SKM-1 treated with dmso at 0.1 percent for 144 hours (cell line): Measurements from ENCODE around the gene CLIP2.
"Not testable (repeated sequence)": the region's sequence is repeated elsewhere in the genome, so short reads cannot be mapped to it uniquely, and the experiment has no call there.

Experiments
- DNase-seq: peaks from one replicate; lab custom pipeline; 2025; ENCODE audit not compliant: unreplicated experiment; lab: John Stamatoyannopoulos, UW

The CLIP2 gene

DNA sequence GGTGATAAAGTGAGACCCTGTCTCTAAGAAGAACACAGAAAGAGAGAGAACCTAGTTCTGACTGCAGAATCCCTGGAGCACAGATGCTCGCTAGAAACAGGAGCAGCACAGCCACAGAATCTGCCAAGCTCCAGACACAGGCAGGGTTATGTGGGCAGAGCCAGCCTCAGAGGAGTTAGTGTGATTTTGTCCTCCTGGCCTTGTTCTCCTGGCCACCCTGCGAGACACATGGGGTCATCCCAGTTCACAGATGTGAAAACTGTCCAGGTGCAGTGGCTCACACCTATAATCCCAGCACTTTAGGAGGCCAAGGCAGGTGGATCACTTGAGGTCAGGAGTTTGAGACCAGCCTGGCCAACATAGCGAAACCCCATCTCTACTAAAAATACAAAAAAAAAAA, 113.5 kb downstream of the CLIP2 start:
- not testable (repeated sequence) for DNase-seq

DNA sequence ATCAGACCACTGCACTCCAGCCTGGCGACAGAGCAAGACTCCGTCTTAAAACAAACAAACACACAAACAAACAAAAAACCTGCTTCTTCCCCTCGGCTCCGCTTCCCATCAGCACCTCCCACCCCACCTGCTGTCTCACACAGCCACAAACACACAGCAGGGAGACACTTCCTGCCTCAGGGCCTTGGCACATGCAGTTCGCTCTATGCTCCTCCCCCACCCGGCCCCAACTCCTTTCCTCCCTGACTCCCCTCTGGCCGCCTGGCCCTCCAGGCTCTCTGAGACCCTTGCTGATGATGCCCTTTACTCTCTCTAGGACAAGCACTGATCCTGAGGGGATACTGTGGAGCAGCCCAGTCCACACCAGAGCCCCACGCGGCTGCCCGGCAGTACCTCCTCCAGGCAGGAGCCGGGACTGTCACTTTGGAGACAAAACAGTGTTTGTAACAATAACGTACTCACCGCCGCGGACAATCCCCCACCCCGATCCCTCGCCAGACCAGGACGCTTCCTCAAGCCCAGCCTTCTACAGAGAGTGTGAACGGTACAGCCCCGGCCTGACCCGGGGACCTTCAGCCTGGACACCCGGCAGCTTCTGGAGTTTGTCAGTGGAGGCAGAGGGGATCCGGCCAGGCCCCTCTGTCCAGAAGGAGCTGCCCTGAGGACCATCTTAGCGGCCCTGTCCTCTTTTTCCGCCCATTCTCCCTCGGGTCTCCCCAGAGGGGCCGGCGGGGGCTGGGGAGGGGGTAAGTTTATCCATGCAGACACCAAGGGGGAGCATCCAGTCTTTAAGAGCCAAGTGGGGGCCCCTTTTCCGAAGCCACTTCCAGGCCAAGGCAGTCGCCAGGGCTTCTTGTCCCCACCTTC, 114.5 kb downstream of the CLIP2 start:
- no peak for DNase-seq

DNA sequence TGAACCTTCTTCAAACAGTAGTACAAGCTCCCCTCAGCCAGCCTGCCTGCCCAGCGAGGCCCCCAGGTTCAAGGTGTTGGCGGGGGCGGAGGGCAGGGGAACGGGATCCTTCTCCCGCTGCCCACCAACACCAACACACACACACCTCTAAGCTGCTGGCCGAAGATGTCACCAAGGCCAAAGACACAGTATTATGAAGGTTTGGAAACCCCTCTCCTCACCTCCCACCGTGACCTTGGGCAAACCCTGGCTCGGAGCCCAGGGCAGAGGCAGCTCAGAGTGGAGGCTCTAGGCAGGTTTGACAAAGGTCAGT, 115.1 kb downstream of the CLIP2 start:
- DNase-seq: no peak

DNA sequence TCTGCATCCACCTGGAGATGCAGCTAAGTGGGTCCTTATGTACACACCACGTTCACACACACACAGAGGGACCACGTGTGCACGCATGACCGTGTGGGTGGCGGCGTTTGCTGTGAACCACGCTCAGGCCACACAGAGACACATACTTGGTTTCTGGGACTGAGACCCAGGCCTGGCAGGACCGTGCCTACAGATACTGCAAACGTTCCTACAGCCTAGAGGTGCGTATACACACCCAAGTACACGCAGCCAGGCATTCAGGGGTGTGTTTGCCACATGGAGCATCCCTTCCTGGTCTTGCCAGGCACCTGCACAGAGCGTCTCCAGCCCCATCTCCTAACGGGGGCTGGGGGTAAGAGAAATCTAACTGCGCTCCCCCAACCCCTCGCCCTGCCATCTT, 115.5 kb downstream of the CLIP2 start:
- no peak for DNase-seq

DNA sequence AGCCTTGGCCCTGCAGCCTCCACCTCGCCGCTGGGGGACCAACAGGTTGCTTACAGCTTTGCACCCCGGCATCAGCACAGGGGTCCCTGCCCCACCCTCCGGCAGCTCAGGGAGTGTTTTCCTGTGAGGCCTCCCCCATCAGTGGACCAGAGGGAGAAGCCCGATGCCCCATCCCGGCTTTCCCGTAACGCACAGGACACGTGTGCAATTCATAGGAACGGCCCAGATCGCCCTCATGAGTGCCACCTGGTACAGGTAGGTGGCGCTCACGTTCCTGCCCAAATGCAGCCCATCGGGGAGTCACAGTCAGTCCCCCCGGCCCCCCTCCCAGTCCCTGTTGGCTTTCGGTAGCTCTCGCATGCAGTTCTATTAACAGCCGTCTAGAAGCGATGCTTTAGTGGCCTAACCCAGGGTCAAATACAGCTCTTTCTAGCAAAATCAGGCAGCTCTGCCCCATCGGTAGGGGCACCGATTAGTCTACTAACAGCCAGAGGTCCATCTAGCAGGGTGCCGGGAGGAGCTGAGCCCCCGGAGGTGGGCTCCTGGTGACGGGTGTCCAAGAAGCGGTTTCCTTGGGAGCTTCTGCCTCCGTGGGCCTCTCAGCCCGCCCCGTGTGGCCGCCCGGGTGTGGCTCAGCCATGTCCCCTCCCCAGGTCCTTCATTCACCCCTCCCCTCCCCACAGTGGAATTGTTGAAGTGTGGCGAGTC, 116.1 kb downstream of the CLIP2 start:
- no peak for DNase-seq

DNA sequence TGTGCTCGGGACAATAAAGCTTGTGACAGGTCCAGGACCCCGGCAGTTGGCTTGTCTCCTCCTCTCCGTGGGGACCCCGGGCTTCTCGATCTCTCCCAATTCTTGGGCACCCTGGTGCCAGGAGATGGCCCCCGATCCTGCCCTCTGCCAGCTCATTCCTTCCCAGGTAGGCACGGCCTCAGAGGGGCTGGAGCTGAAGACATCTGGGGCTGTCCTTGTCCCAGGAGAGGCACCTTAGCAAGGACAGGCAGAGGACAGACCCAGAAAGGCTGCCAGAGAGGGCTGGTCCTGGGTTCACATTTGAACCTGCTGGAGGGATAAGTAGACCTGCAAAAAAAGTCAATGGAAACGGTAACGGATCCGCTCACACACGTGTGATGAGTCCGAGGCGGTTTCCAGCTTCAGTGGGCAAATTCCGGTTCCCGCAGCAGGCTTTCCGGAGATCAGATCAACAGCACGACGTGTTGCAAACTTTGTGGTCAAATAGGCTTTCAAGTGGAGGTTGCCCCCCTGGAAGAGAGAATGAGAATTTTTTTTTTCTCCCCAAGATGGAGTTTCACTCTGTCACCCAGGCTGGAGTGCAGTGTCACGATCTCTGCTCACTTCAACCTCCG, 116.8 kb downstream of the CLIP2 start:
- no peak for DNase-seq

DNA sequence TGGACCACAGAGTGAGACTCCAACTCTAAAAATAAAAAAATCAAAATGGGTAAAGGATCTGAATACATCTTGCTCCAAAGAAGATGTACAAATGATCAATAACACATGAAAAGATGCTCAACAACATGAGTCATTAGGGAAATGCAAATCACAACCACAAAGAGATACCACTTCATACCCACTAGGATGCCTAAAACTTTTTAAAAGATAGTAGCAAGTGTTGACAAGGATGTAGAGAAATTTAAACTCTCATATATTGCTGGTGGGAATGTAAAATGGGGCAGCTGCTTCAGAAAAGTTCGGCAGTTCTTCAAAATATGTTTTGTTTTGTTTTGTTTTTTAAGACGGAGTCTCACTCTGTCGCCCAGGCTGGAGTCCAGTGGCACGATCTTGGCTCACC, 118.8 kb downstream of the CLIP2 start:
- DNase-seq: no peak

DNA sequence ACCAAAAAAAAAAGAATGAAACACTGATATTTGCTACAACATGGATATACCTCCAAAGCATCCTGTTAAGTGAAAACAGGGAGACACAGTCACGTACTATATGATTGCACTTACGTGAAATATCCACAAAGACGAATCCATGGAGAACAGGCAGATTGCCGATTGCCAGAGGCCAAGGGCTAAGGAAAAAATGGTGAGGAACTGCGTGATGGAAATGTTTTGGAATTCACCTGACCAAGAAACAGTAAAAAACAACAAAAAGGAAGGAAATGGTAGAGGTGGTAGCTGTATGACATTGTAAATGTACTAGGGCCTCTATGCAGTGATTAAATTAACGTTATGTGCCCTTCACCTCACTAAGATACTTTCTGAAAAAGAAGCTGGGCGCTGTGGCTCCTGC, 120.4 kb downstream of the CLIP2 start:
- DNase-seq: no peak

DNA sequence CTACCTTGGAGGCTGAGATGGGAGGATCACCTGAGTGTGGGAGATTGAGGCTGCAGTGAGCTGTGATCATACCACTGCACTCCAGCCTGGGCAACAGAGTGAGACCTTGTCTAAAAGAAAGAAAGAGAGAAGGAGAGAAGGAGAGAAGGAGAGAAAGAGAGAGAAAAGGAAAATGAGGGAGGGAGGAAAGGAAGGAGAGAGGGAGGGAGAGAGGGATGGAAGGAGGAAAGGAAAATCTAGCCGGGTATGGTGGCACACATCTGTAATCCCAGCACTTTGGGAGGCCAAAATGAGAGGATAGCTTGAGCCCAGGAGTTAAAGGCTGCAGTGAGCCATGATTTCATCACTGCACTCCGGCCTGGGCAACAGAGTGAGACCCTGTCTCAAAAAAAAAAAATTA, 121.6 kb downstream of the CLIP2 start:
- no peak for DNase-seq

DNA sequence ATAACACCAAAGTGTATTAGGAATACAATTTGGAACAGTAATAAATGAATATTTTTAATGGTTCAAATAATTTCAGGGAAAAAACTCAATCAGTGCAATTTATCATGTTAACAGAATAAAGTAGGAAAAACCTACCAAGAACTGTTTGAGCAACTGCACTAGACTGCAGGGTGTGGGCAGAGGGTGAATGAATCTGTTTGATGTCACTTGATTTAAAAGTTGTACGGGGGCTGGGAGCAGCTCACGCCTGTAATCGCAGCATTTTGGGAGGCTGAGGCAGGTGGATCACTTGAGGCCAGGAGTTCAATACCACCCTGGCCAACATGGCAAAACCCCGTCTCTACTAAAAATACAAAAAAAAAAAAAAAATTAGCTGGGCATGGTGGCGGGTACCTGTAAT, 122.4 kb downstream of the CLIP2 start:
- not testable (repeated sequence) for DNase-seq

DNA sequence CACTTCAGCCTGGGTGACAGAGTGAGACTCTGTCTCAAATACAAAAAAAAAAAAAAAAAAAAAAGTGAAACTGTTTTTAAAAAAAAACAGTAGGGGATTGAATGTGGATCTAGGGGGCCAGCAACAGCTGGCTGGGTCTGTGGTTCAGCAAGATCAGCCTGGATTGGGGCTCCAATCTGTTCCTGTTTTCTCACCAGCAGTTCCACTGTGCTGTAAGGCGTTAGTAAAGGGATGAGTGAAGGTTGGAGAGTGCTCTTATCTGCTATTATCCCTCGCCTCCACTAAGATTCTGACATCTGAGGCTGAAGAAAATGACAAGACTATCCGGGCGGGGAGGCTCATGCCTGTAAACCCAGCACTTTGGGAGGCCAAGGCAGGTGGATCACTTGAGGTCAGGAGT, 122.8 kb downstream of the CLIP2 start:
- no peak for DNase-seq

DNA sequence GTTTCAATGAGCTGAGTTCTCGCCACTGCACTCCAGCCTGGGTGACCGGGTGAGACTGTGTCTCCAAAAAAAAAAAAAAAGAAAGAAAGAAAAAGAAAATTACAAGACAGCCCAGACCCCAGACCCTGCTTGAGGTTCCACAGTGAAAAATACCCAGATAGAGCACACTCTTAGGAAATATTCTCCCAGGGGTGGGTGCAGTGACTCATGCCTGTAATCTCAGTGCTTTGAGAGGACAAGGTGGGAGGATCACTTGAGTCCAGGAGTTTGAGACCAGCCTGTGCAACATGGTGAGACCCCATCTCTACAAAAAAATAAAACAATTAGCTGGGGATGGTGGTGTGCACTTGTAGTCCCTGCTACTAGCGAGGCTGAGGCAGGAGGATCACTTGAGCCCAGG, 123.4 kb downstream of the CLIP2 start:
- DNase-seq: no peak

DNA sequence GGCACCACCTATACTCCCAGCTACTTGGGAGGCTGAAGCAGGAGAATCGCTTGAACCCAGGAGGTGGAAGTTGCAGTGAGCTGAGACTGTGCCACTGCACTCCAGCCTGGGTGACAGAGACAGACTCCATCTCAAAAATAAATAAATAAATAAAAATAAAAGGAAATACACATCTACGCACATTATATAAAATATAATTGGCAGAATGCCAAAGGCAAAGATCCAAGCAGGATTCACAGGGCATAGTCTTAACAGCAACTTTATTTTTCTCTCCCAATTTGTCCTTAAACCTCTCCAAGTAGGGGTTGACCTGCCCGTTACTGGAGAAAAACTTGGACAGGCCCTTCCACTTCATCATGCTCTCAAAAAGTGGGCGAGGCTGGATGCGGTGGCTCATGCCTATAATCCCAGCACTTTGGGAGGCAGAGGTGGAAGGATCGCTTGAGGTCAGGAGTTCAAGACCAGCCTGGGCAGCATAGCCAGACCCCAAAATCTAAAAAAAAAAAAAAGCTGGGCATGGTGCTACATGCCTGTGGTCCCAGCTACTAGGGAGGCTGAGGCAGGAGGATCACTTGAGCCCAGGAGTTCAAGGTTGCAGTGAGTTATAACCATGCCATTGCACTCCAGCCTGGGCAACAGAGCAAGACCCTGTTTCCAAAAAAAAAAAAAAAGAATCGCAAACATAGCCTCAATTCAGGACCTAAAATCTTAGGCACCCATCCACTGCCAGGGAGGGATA, 125.6 kb downstream of the CLIP2 start:
- not testable (repeated sequence) for DNase-seq

DNA sequence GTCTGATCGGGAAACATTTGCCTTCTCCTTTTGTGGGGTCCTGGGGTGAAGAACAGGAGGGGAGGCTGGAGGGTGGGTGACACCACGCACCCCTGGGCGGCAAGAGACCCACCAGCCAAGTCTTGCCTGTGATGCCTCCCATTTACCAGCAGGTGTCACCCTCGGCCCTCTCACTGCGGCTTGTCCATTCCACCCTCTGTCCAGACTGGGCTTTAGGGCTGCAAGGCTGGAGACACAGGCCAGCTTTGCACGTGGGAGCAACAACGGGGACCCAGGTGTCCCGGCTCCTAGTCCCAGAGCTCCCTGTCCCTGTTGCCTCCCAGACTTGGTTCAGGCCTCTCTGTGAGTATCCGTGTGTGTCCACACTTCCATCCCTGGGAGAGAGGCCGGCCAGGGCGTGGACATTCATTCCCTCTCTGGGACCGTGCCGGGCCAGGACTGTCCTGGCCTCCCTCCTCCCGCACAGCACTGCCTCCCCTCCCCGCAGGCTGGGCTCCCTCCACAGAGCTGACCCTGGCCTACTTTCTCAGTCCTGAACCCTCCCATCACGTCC, 128.3 kb downstream of the CLIP2 start:
- DNase-seq: peak; percentile 37

DNA sequence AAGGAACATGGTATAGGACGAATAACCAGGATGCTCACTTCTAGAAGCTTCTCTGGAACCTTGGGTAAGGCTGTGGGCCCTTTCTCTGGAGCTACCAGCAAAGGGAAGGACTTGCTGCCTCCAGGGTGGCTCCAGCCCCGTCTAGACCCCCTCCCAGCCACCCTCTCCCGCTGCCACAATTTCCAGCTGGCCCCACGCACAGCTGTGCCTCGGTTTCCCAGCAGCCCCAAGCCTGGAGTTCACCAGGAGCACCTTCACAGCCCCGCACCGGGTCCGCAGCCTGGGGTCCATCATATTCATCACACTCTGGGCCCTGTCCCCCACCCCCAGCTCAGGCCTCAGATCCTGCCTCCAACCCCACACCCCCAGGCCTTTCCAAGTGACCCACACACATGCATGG, 128.9 kb downstream of the CLIP2 start:
- DNase-seq: no peak

DNA sequence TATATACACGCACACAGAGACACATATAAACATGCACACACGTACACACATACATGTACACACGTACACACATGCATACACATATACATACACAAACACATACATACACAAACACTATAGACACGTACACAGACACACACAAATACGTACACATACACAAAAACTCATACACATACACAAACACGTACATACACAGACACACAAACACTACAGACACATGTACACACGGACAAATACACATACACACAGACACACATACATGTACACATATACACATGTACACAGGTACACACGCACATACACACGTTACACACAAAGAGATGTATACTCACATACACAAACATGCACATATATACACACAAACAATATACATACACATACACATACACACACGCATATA, 129.3 kb downstream of the CLIP2 start:
- no peak for DNase-seq

DNA sequence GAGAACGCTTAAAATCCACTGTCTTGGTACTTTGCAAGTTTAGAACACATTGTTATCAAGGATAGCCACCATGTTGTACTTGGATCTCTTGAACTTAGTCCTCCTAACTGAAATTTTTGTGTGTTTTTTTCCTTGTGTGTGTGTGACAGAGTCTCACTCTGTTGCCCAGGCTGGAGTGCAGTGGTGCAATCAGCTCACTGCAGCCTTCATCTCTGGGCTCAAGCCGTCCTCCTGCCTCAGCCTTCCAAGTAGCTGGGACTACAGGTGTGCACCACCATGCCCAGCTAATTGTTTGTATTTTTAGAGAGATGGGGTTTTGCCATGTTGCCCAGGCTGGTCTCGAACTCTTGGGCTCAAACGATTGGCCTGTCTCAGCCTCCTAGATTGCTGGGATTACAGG, 130.0 kb downstream of the CLIP2 start:
- DNase-seq: not testable (repeated sequence)

DNA sequence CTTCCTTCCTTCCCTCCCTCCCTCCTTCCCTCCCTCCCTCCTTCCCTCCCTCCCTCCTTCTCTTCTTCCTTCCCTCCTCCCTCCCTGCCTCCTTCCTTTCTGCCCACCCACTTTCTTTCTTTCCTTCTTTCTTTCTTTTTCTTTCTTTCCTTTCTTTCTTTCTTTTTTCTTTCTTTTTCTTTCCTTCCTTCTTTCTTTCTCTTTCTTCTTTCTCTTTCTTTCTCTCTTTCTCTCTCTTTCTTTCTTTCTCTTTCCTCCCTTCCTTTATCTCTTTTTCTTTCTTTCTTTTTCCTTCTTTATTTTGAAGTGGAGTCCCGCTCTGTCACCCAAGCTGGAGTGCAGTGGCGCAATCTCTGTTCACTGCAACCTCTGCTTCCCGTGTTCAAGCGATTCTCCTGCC, 130.8 kb downstream of the CLIP2 start:
- DNase-seq: no peak

DNA sequence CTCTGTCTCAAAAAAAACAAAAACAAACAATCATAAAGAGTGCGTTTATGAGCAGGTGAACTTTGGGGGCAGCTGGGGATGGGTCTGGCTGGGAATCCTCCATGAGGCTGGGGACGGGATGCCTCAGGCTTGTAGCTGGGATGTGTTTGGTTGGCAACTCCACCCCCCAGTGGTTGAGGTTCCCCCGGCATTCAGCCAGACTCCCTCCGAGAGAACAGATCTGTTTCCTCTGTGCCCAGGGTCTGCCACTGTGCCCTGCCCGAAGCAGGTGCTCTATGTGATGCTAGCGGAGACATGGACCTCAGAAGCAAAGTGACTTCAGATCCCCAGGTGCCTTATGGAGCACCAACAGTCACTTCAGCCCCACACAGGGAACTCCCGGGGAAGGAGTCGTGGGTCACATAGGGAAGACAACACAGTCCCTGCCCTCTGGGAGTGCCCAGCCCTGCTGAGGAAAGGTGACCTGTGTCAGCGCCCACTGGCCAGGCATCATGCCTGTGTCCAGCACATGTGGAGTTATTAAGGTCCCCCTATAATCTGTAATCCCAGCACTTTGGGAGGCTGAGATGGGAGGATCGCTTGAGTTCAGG, 135.2 kb downstream of the CLIP2 start:
- DNase-seq: no peak

DNA sequence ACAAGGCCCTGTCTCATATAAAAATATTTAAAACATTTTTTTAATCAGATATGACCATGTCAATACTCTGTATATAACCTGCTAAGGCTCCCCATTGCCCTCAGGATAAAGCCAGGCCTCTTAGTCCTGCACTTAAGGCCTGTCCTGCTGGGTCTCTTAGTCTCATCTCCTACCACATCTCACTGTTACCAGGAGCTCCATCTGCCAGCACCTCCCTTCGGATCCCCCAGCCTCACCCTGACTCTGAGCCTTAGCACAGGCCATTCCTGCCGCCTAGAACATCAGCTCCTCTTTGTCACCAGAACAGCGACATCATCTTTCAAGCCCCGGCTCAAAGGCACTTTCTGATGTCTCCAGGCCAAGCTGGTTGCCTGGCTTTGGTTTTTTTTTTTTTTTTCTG, 138.8 kb downstream of the CLIP2 start:
- no peak for DNase-seq
